MM.1S (cell line): ENCODE measurements around the gene CFAP61.

Experiments used
- DNase-seq: peaks from one replicate; pipeline ENCODE4 v3.0.0-alpha.2; 2015
- H2AFZ ChIP-seq: fragments of 300-600 bp; sonication (generic); 2 replicates; pipeline ENCODE4 v1.6.0; 2016; ENCODE audit warnings: antibody characterized with exemption, low read length
- H3F3A ChIP-seq: fragments of 300-600 bp; sonication (generic); 2 replicates; pipeline ENCODE4 v1.6.1; 2016; ENCODE audit warnings: mild to moderate bottlenecking, antibody characterized with exemption, low read length, moderate library complexity, mixed read lengths; ENCODE audit not compliant: insufficient read depth
- H3K27ac ChIP-seq: fragments of 300-600 bp; sonication (generic); 2 replicates; pipeline ENCODE4 v1.5.1; 2016; ENCODE audit warnings: mild to moderate bottlenecking, low read length
- H3K27me3 ChIP-seq: fragments of 300-600 bp; sonication (generic); replicated peaks from 2 replicates; pipeline ENCODE4 v1.6.0; 2016; ENCODE audit warnings: low read length; ENCODE audit not compliant: insufficient read depth
- H3K36me3 ChIP-seq: fragments of 300-600 bp; sonication (generic); replicated peaks from 2 replicates; pipeline ENCODE4 v1.6.1; 2016; ENCODE audit warnings: mild to moderate bottlenecking, low read length, mixed read lengths; ENCODE audit not compliant: insufficient read depth
- H3K4me1 ChIP-seq: fragments of 300-600 bp; sonication (generic); 2 replicates; pipeline ENCODE4 v1.6.1; 2016; ENCODE audit warnings: low read length, mixed read lengths
- H3K4me2 ChIP-seq: fragments of 300-600 bp; sonication (generic); 2 replicates; pipeline ENCODE4 v1.6.0; 2016; ENCODE audit warnings: low read depth, low read length
- H3K4me3 ChIP-seq: fragments of 300-600 bp; sonication (generic); 2 replicates; pipeline ENCODE4 v1.5.1; 2016; ENCODE audit warnings: low read length, mixed read lengths
- H3K79me2 ChIP-seq: fragments of 300-600 bp; sonication (generic); 2 replicates; pipeline ENCODE4 v1.6.1; 2016; ENCODE audit warnings: mixed run types, low read length, mixed read lengths
- H3K9ac ChIP-seq: fragments of 300-600 bp; sonication (generic); 2 replicates; pipeline ENCODE4 v1.6.1; 2016; ENCODE audit warnings: low read length, mixed read lengths
- H3K9me2 ChIP-seq: fragments of 300-600 bp; sonication (generic); replicated peaks from 2 replicates; pipeline ENCODE4 v1.6.1; 2016; ENCODE audit warnings: mild to moderate bottlenecking, low read length, mixed read lengths; ENCODE audit not compliant: insufficient read depth
- H3K9me3 ChIP-seq: fragments of 300-600 bp; sonication (generic); replicated peaks from 2 replicates; pipeline ENCODE4 v1.6.1; 2016; ENCODE audit warnings: mild to moderate bottlenecking, low read length, mixed read lengths; ENCODE audit not compliant: insufficient read depth
- H4K20me1 ChIP-seq: fragments of 300-600 bp; sonication (generic); 2 replicates; pipeline ENCODE4 v1.6.1; 2016; ENCODE audit warnings: mild to moderate bottlenecking, low read length, moderate library complexity, mixed read lengths; ENCODE audit not compliant: insufficient read depth
- EZH2 ChIP-seq: fragments of 300-600 bp; sonication (generic); optimal IDR thresholded peaks from 2 replicates; pipeline ENCODE3; 2017; ENCODE audit warnings: low read depth, mild to moderate bottlenecking, antibody characterized with exemption, low read length, mixed read lengths
- EZH2phosphoT487 ChIP-seq: fragments of 300-600 bp; sonication (generic); IDR thresholded peaks from 2 replicates; pipeline ENCODE4 v1.6.1; 2018; ENCODE audit warnings: antibody characterized with exemption, low read length
- TF ChIP-seq, protein P1 (sequence below): fragments of 300-600 bp; sonication (generic); IDR thresholded peaks from 2 replicates; pipeline ENCODE4 v1.5.1; 2016; ENCODE audit warnings: antibody characterized with exemption, low read length, mixed read lengths

CFAP61 gene

GRCh38 chr20:20253039-20253743 is 200.9 kb downstream of the CFAP61 start:
- no peak overlapping the region for H2AFZ ChIP-seq
- TF ChIP-seq, protein P1, sequence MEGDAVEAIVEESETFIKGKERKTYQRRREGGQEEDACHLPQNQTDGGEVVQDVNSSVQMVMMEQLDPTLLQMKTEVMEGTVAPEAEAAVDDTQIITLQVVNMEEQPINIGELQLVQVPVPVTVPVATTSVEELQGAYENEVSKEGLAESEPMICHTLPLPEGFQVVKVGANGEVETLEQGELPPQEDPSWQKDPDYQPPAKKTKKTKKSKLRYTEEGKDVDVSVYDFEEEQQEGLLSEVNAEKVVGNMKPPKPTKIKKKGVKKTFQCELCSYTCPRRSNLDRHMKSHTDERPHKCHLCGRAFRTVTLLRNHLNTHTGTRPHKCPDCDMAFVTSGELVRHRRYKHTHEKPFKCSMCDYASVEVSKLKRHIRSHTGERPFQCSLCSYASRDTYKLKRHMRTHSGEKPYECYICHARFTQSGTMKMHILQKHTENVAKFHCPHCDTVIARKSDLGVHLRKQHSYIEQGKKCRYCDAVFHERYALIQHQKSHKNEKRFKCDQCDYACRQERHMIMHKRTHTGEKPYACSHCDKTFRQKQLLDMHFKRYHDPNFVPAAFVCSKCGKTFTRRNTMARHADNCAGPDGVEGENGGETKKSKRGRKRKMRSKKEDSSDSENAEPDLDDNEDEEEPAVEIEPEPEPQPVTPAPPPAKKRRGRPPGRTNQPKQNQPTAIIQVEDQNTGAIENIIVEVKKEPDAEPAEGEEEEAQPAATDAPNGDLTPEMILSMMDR: no peak
- no peak for TF ChIP-seq EZH2
- DNase-seq: no peak
- H3K36me3 ChIP-seq: no peaks in the 10 kb centered on the region
- H3K4me3 ChIP-seq: no peak overlapping the region
- H3K27me3 ChIP-seq: no peaks in the 10 kb centered on the region
- H3K9me3 ChIP-seq: no peaks in the 10 kb centered on the region
- no peak overlapping the region for H3K4me2 ChIP-seq
- H3K79me2 ChIP-seq: no peaks in the 10 kb centered on the region
- no peak overlapping the region for H3K9ac ChIP-seq
- H3K27ac ChIP-seq: no peak overlapping the region
- no peaks in the 10 kb centered on the region for H4K20me1 ChIP-seq
- H3K9me2 ChIP-seq: no peaks in the 10 kb centered on the region
- H3F3A ChIP-seq: no peaks in the 10 kb centered on the region
- H3K4me1 ChIP-seq: no peaks in the 10 kb centered on the region

DNA sequence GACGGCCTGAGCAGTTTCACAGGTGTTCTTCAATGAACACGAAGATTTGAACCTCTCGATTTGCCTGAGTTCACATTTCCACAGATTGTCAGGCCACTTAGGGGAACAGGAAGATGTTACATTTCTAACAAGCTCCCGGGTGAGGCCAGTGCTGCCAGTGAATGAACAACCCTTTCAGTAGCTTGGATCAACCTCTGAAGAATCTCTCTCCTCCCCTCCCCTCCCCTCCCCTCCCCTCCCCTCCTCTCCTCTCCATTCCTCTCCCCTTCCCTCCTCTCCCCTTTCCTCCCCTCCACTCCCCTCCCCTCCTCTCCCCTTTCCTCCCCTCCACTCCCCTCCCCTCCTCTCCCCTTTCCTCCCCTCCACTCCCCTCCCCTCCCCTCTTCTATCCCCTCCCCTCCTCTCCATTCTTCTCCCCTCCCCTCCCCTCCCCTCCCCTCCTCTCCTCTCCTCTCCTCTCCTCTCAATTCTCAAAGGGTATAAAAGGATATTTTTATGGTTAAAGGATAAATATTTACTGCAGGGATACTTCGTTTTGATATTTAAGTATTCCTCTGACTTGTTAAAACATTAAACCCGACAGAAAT is 201.5 kb downstream of the CFAP61 start:
- H3K79me2 ChIP-seq: no peaks in the 10 kb centered on the region
- no peak for DNase-seq
- no peak overlapping the region for H3K4me2 ChIP-seq
- no peaks in the 10 kb centered on the region for H3F3A ChIP-seq
- H3K4me3 ChIP-seq: no peak overlapping the region
- H3K27me3 ChIP-seq: no peaks in the 10 kb centered on the region
- no peaks in the 10 kb centered on the region for H3K9me2 ChIP-seq
- no peak overlapping the region for H3K9ac ChIP-seq
- H3K4me1 ChIP-seq: no peaks in the 10 kb centered on the region
- no peaks in the 10 kb centered on the region for H3K9me3 ChIP-seq
- no peak for TF ChIP-seq EZH2phosphoT487
- TF ChIP-seq, protein P1: no peak
- TF ChIP-seq EZH2: no peak
- no peak overlapping the region for H2AFZ ChIP-seq
- H3K27ac ChIP-seq: no peak overlapping the region
- H4K20me1 ChIP-seq: no peaks in the 10 kb centered on the region
- no peaks in the 10 kb centered on the region for H3K36me3 ChIP-seq

- DNase-seq: no peak
- H3K9me2 ChIP-seq: no peaks in the 10 kb centered on the region
Measured at GRCh38 chr20:20255099-20255498, 202.8 kb downstream of the CFAP61 start.

More at GRCh38 chr20:20255099-20255498, 202.8 kb downstream of the CFAP61 start:
- Histone ChIP-seq H3K27ac (no peak overlapping the region), H3K9me3 (no peaks in the 10 kb centered on the region), H3K4me3 (no peak overlapping the region), H3F3A (no peaks in the 10 kb centered on the region), H3K79me2 (no peaks in the 10 kb centered on the region), H3K36me3 (no peaks in the 10 kb centered on the region), H3K4me2 (no peak overlapping the region), H3K9ac (no peak overlapping the region), H3K27me3 (no peaks in the 10 kb centered on the region), H2AFZ (no peak overlapping the region), H3K4me1 (no peaks in the 10 kb centered on the region), H4K20me1 (no peaks in the 10 kb centered on the region)
- TF ChIP-seq EZH2 (no peak), EZH2phosphoT487 (no peak)
- TF ChIP-seq, protein P1: no peak
